NB4 (cell line): Measurements from ENCODE around the gene IFT52.

ENCODE experiments used
- DNase-seq: peaks from one replicate; pipeline ENCODE4 v3.0.0; 2010; ENCODE audit warnings: low read depth
- H3K4me3 ChIP-seq: one replicate; pipeline ENCODE4 v1.5.1; 2011; ENCODE audit warnings: mild to moderate bottlenecking, low read depth, low read length, moderate library complexity
- MYC ChIP-seq: IDR thresholded peaks from 2 replicates; pipeline ENCODE4 v1.6.1; 2011; ENCODE audit warnings: low read depth, low read length
- POLR2A ChIP-seq: IDR thresholded peaks from 2 replicates; pipeline ENCODE4 v1.6.1; 2011; ENCODE audit warnings: mild to moderate bottlenecking; ENCODE audit not compliant: insufficient read length; ENCODE audit errors: extremely low read depth
- TF ChIP-seq, protein P1 (sequence below): IDR thresholded peaks from one replicate; pipeline ENCODE4 v1.5.1; 2012; ENCODE audit warnings: low read depth, low read length
- TF ChIP-seq, protein P2 (sequence below): IDR thresholded peaks from 2 replicates; pipeline ENCODE4 v1.6.1; 2011; ENCODE audit warnings: low read depth, low read length

IFT52 gene

DNA sequence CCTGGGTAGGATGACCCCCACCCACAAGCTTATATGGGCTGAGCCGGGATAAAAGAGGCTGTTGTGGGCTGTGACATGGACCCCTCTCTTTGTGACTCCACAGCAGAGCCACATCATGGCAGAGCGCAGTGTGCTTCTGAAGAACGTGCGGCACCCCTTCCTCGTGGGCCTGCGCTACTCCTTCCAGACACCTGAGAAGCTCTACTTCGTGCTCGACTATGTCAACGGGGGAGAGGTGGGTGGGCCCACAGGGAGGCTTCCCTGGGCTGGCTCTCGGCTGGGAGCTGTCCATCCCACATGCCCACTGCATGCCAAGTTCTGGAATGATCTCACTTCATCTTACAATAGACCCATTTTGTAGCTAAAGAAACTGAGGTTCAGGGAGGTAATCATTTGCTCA lies 21.5 kb upstream of the IFT52 start:
- H3K4me3 ChIP-seq = no peak overlapping the region
- no peak for DNase-seq
- TF ChIP-seq, protein P1, sequence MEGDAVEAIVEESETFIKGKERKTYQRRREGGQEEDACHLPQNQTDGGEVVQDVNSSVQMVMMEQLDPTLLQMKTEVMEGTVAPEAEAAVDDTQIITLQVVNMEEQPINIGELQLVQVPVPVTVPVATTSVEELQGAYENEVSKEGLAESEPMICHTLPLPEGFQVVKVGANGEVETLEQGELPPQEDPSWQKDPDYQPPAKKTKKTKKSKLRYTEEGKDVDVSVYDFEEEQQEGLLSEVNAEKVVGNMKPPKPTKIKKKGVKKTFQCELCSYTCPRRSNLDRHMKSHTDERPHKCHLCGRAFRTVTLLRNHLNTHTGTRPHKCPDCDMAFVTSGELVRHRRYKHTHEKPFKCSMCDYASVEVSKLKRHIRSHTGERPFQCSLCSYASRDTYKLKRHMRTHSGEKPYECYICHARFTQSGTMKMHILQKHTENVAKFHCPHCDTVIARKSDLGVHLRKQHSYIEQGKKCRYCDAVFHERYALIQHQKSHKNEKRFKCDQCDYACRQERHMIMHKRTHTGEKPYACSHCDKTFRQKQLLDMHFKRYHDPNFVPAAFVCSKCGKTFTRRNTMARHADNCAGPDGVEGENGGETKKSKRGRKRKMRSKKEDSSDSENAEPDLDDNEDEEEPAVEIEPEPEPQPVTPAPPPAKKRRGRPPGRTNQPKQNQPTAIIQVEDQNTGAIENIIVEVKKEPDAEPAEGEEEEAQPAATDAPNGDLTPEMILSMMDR = no peak

DNA sequence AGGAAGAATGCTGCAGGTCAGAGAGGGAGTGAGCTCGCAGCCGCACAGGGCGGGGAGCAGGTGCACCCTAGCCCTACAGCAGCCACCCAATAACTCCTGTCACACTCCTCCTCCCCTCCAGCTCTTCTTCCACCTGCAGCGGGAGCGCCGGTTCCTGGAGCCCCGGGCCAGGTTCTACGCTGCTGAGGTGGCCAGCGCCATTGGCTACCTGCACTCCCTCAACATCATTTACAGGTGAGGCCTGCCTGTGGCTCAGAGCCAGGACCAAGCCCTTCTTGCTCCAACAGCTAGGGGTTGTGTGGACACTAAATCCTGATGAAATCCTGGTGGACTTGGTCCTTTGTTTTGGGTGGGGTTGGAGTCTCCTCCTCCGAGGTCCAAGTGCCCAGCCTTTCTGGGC lies 20.2 kb upstream of the IFT52 start:
- no peak overlapping the region for H3K4me3 ChIP-seq
- TF ChIP-seq, protein P1 = no peak
- no peak for TF ChIP-seq MYC
- TF ChIP-seq, protein P2, sequence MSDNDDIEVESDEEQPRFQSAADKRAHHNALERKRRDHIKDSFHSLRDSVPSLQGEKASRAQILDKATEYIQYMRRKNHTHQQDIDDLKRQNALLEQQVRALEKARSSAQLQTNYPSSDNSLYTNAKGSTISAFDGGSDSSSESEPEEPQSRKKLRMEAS = no peak
- TF ChIP-seq POLR2A = no peak
- no peak for DNase-seq

DNA sequence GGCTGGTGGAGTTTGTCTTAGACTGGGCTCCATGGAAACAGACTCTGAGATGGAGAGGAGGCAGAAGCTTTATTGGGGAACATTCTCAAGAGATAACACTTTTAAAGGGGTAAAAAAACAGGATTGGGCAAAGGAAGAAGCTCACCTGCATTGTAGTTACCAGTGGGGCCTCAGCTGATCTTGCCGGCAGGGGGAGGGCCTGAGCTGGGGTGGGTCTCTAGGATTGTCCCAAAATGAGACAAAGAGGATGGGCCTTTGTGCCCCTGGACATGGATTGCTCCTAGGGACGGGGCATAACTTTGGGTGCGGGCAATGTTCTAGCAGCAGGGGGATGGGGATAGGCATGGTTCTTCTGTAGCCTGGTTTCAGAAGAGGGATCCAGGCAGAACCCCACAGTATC lies 19.4 kb upstream of the IFT52 start:
- TF ChIP-seq POLR2A (no peak), MYC (no peak)
- TF ChIP-seq, protein P1 = no peak
- TF ChIP-seq, protein P2 = no peak
- no peak for DNase-seq
- H3K4me3 ChIP-seq = no peak overlapping the region

DNA sequence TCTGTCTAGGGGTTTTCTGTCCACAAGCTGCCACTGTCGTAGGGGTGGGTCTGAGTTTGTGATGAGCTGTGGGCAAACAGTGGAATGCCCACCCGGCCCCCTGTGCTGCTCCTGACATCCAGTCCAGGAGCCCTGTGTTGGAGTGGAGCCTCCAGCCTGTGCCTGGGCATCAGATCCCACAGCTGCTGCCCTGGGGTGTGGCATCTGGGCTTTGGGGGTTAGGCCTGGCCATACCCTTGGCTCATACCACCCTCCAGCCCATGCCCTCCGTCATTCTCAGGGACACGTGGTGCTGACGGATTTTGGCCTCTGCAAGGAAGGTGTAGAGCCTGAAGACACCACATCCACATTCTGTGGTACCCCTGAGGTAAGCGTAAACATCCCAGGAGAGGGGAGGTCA lies 19.0 kb upstream of the IFT52 start:
- DNase-seq = no peak
- no peak for TF ChIP-seq MYC
- TF ChIP-seq, protein P2 = no peak
- TF ChIP-seq POLR2A = no peak
- TF ChIP-seq, protein P1 = no peak
- H3K4me3 ChIP-seq = no peak overlapping the region

DNA sequence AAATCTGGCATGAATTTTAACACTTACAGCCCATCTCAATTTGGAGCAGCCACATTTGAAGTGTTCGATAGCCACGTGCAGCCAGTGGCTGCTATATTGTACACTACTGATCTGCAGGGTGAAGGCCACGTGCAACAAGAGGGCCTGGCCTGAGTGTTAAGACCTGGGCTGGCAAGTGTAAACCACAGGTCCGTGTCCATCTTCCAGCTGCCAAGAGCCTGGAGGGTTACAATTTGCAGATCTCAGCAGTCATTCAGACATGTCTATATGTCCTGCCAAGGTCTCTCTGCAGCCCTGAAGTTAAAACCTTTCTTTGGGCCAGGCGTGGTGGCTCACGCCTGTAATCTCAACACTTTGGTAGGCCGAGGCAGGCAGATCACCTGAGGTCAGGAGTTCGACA lies 17.8 kb upstream of the IFT52 start:
- no peak for DNase-seq
- TF ChIP-seq, protein P1 = no peak
- TF ChIP-seq MYC (no peak), POLR2A (no peak)
- TF ChIP-seq, protein P2 = no peak
- no peak overlapping the region for H3K4me3 ChIP-seq

DNA sequence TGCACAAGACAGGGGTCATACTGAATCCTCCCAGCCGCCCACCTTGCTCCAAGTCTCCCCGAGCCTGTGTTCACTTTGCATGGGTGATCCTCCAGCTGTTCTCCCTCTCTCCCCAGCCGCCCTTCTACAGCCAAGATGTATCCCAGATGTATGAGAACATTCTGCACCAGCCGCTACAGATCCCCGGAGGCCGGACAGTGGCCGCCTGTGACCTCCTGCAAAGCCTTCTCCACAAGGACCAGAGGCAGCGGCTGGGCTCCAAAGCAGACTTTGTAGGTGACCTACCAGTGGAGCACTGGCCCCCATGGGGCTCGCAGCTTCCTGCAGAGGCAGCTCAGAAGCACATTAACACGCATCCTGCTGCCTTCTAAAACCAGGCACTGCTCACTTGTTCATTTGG lies 14.6 kb upstream of the IFT52 start:
- no peak overlapping the region for H3K4me3 ChIP-seq
- TF ChIP-seq, protein P1 = no peak
- no peak for DNase-seq
